Upper lobe of right lung (tissue), 1 donor: Measurements from ENCODE around the gene ARID5B. TPM values are rescaled to one million over a fixed set of nuclear protein-coding genes. Genes with fewer than 3 reads are reported as not detected.

Experiments
- ATAC-seq: fragments of 200-7000 bp; cut with Tn5 transposase; one replicate; pipeline ENCODE4 v1.9.1; 2020; ENCODE audit warnings: mild to moderate bottlenecking, moderate library complexity
- DNase-seq: peaks from one replicate; pipeline ENCODE4 v3.0.0-alpha.2; 2020
- H3K27ac ChIP-seq: fragments of 200-600 bp; one replicate; pipeline ENCODE4 v1.8.0; 2022
- H3K27me3 ChIP-seq: fragments of 200-600 bp; one replicate; pipeline ENCODE4 v1.8.0; 2022; ENCODE audit warnings: mild to moderate bottlenecking
- H3K36me3 ChIP-seq: fragments of 200-600 bp; one replicate; pipeline ENCODE4 v1.8.0; 2022
- H3K4me1 ChIP-seq: fragments of 200-600 bp; one replicate; pipeline ENCODE4 v1.8.0; 2022
- H3K4me3 ChIP-seq: fragments of 200-600 bp; one replicate; pipeline ENCODE4 v1.8.0; 2022; ENCODE audit warnings: mild to moderate bottlenecking
- H3K9me3 ChIP-seq: fragments of 200-600 bp; one replicate; pipeline ENCODE4 v1.8.0; 2022
- CTCF ChIP-seq: fragments of 200-600 bp; IDR thresholded peaks from one replicate; pipeline ENCODE4 v1.8.0; 2022; ENCODE audit warnings: antibody characterized with exemption
- intact Hi-C: fragments of 100-400 bp; cut with DNase I; formaldehyde crosslinking; loops from one replicate; pipeline ENCODE4 v1.11.0; 2022
- total RNA-seq: library from RNA; stranded (reverse); fragmentation: NEBNext Ultra II Directional; extraction: Animal tissue kit (Norgen Biotek cat#: 25700); gene quantifications from one replicate; pipeline ENCODE4 v1.2.1, GENCODE V29; 2021
- donor health status: DM: no; HTN: yes; CAD: no; lungs with severe emphysema.

The ARID5B gene
- total RNA-seq, 1 donor from 2014 or later: 34.1 TPM

GRCh38 chr10:61937631-61938351 is 36.3 kb downstream of the ARID5B start:
- no peaks in the 10 kb centered on the region for H3K27me3 ChIP-seq
- peak overlapping the region; percentile 33 for H3K27ac ChIP-seq
- ATAC-seq (peak; percentile 29), DNase-seq (no peak)
- no peaks in the 10 kb centered on the region for H3K36me3 ChIP-seq
- H3K9me3 ChIP-seq: no peaks in the 10 kb centered on the region
- H3K4me1 ChIP-seq: peaks cover 57% of the 10 kb centered on the region
- no peak overlapping the region for H3K4me3 ChIP-seq
- no peak for TF ChIP-seq CTCF
- intact Hi-C loops: no loop called here

- Histone ChIP-seq H3K27me3 (no peaks in the 10 kb centered on the region), H3K9me3 (no peaks in the 10 kb centered on the region), H3K4me1 (peaks cover 59% of the 10 kb centered on the region), H3K4me3 (no peak overlapping the region), H3K27ac (peak overlapping the region; percentile 14), H3K36me3 (no peaks in the 10 kb centered on the region)
- intact Hi-C loops: no loop called here
- no peak for DNase-seq
- ATAC-seq: no peak
- no peak for TF ChIP-seq CTCF
Observed at GRCh38 chr10:61939902-61940301, 38.4 kb downstream of the ARID5B start.

GRCh38 chr10:61941202-61941681 is 39.7 kb downstream of the ARID5B start:
- Histone ChIP-seq H3K27me3 (no peaks in the 10 kb centered on the region), H3K9me3 (no peaks in the 10 kb centered on the region), H3K36me3 (no peaks in the 10 kb centered on the region), H3K4me3 (no peak overlapping the region), H3K4me1 (peaks cover 59% of the 10 kb centered on the region), H3K27ac (peak overlapping the region; percentile 27)
- TF ChIP-seq CTCF: no peak
- intact Hi-C loops: no loop called here
- DNase-seq: no peak
- peak; percentile 72 for ATAC-seq

- H3K27ac ChIP-seq: peak overlapping the region; percentile 76
- H3K4me1 ChIP-seq: peaks cover 53% of the 10 kb centered on the region
- H3K36me3 ChIP-seq: no peaks in the 10 kb centered on the region
- H3K9me3 ChIP-seq: no peaks in the 10 kb centered on the region
- peak; percentile 55 for ATAC-seq
- peak overlapping the region; percentile 27 for H3K4me3 ChIP-seq
- no peaks in the 10 kb centered on the region for H3K27me3 ChIP-seq
- TF ChIP-seq CTCF: no peak
- no peak for DNase-seq
- intact Hi-C loops: no loop called here
Observed at GRCh38 chr10:61942604-61943461, 41.3 kb downstream of the ARID5B start.

- DNase-seq (no peak), ATAC-seq (peak; percentile 29)
- Histone ChIP-seq H3K27me3 (no peaks in the 10 kb centered on the region), H3K36me3 (peaks cover 3% of the 10 kb centered on the region), H3K27ac (peak overlapping the region; percentile 76), H3K4me1 (peaks cover 44% of the 10 kb centered on the region), H3K4me3 (no peak overlapping the region), H3K9me3 (no peaks in the 10 kb centered on the region)
- intact Hi-C loops: no loop called here
- TF ChIP-seq CTCF: no peak
Observed at GRCh38 chr10:61943674-61944378, 42.3 kb downstream of the ARID5B start.
